Head of caudate nucleus (tissue), 42 donors: ENCODE measurements around the gene RIN1.
"Not testable (repeated sequence)": the region's sequence is repeated elsewhere in the genome, so short reads cannot be mapped to it uniquely, and the experiment has no call there.

Experiments
- DNase-seq, 42 donors: peaks; one replicate each; pipeline versions ENCODE4 v3.0.0 to v3.0.0-alpha.2; 2020 to 2021; ENCODE audit warnings: mixed read lengths in 7 of 42
- intact Hi-C: fragments of 100-400 bp; cut with DNase I; formaldehyde crosslinking; loops from one replicate; pipeline ENCODE4 v1.15.0; 2022

RIN1 gene

DNA sequence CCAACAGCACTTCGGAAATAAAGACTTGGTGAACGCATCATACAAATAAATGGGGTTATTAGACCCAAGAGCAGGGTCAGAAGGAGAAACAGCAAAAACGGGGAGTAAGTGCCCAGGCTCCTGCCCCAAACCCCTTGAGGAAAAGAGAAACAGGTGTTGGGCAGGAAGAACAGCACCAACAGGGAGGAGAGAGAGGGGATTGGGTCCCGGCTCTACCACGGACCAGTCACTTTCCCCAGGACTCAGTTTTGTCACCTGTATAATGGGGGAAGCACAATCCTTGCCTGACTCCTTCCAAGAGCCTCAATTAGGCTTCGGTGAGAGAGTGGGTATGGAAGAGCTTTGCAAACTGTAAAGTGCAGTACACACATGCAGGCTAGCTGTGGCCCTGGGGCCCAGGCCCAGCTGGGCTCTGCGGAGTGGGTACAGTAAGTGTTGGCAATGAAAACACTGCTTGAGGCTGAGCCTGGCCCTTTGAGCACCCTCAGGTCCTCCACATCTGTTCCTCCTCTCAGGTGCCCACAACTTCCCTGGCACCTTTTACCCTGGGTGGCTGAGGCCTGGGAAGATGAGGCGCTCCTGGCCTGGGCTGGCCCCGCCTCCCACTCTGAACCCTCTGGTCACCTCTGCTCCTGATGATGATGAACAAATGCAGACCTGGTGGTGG, 26.4 kb upstream of the RIN1 start:
- intact Hi-C loops, result no loop called here
- no peak for DNase-seq

DNA sequence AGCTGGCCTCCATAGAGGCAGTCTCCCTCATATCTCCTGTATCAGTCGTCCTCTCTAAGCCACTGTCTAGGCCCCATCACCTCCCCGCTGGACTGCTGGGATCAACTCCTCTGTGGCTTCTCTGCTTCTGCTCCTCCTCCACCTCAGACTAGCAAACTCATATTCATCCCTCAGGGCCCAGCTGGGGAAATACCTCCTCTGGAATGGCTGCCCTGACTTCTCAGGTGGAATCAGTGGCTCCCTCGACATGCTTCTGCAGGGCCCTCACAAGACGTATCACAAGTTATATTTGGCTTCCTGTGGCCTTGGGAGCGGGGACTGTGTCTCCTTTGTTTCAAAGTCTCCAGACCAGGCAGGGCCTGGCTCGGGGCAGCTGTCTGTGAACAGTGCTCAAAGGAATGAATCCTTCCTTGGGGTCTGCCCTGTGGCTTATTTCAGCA, 25.3 kb upstream of the RIN1 start:
- intact Hi-C loops, result no loop called here

DNA sequence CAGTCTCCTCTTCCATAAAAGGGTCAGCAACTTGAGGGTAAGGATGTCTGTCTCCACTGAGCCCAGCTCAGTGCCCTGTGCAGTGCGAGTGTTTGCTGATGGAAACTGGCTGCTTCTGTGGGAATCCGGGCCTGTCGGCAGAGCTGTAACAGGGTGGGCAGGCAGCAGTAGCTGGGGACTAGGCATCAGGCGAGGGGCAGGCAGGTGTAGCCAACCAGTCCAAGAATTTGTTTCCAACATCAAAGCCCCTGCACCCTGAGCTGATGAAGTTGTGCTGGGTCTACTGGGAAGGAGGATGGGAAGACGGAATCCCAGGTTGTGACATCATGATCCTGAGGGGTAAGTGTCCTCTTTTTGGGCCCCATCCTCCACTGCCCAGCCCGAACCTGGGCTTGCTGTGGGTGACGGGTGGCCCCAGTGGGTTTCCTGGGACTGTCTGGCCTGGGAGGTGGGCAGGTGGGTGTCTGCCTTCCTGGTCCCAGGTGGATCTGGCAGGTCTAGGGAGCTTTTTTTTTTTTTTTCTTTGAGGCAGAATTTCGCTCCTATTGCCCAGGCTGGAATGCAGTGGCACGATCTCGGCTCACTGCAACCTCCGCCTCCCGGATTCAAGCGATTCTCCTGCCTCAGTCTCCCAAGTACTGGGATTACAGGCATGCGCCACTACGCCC, 24.3 kb upstream of the RIN1 start:
- intact Hi-C loops, result no loop called here
- DNase-seq, result no peak

More for the DNA sequence above, 25.3 kb upstream of the RIN1 start:
- no peak for DNase-seq

DNA sequence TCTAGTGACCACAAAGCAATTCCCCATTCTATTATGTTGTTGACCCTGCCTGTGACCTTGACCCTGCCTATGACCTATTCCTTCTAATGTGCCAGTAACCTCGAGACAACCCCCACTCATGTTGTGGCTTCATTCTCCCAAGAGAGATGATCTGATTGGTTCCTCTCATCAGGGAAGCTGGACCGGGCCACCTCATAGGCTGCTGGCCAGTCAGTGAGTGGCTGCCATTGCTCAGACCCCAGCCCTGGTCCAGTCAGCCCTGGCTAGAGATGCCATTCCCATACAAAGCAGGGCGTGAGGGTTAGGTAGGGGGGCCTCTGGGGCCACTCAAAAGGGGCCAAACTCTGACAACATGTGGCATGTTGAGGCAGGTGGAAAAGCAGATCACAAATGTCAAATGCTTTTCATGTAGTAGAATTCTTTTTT, 23.4 kb upstream of the RIN1 start:
- no peak for DNase-seq
- intact Hi-C loops, result no loop called here

DNA sequence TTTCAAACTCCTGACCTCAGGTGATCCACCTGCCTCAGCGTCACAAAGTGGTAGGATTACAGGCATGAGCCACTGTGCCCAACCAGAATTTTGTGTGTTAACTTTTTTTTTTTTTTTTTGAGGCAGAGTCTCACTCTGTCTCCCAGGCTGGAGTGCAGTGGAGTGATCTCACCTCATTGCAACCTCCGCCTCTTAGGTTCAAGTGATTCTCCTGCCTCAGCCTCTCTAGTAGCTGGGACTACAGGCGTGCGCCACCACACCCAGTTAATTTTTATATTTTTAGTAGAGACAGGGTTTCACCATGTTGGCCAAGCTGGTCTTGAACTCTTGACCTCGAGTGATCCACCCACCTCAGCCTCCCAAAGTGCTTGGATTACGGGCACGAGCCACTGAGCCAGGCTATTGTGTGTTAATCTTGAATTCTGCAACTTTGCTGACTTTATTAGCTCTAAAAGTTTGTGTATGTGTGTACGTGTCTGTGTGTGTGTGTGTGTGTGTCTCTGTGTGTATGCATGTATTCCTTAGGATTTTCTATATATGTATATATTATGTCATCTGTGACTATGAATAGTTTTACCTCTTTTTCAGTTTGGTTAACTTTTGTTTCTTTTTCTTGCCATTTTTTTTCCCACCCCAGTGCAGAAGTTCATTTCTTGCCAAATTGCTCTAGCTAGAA, 14.5 kb upstream of the RIN1 start:
- intact Hi-C loops, DNase-seq: not testable (repeated sequence)

DNA sequence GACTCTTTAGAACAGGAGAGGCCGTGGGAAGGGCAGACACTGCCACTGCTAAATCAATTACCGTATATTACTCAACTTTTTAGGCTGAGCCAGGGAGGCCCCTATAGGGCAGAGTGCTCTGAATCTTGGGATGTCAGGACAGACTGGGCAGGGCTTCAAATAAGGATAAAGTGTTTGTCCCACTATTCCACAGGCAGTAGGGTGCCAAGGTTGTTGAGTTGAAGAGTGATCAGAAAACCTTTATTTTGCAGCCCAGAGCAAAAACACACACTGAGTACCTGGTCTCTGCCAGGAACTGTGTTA, 12.8 kb upstream of the RIN1 start:
- no peak for DNase-seq
- intact Hi-C loops, result no loop called here

DNA sequence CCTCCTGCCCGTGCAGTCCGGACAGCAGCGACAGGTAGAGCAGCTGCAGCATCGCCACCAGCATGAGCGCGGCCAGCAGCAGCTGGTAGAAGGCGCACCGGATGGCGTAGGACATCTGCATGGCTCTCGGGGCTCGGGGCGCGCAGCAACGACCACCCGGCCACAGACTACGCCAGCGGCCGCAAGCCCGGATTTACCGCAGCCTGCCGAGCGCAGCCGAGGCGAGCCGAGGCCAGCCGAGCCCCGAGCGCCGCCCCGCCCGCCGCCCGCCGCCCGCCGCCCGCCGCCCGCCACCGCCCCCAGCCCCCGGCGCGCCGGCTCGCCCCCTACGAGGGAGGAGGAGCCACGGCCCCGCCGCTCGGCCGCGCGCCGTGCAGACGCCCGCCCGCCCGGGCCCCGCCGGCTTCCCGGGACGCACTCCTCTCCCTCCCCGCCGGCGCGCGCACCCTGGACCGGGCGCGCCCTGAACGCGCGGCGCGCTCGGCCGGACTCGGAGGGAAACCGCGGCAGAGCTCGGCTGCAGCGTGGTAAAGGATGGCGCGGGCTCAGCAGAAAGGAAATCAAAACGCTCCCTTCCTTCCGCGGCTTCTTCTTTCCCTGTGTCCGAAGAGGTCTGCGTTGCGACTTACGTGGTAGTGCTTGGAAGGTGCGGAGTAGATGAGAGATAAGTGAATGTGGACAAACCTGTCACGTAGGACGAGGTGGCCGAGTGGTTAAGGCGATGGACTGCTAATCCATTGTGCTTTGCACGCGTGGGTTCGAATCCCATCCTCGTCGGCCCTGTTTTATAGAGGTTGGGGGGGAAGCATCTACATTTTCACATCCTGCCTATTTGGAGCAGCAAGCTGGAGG, 11.4 kb upstream of the RIN1 start, which contains the start of gene B4GAT1:
TSS of gene B4GAT1 (minus strand) at position 205 of the 852 bp plus-strand sequence. CDS start at position 121, 84 bp downstream.
- DNase-seq, result peak; percentile 70 to 95 (median 84)
- intact Hi-C loops, result no loop called here

DNA sequence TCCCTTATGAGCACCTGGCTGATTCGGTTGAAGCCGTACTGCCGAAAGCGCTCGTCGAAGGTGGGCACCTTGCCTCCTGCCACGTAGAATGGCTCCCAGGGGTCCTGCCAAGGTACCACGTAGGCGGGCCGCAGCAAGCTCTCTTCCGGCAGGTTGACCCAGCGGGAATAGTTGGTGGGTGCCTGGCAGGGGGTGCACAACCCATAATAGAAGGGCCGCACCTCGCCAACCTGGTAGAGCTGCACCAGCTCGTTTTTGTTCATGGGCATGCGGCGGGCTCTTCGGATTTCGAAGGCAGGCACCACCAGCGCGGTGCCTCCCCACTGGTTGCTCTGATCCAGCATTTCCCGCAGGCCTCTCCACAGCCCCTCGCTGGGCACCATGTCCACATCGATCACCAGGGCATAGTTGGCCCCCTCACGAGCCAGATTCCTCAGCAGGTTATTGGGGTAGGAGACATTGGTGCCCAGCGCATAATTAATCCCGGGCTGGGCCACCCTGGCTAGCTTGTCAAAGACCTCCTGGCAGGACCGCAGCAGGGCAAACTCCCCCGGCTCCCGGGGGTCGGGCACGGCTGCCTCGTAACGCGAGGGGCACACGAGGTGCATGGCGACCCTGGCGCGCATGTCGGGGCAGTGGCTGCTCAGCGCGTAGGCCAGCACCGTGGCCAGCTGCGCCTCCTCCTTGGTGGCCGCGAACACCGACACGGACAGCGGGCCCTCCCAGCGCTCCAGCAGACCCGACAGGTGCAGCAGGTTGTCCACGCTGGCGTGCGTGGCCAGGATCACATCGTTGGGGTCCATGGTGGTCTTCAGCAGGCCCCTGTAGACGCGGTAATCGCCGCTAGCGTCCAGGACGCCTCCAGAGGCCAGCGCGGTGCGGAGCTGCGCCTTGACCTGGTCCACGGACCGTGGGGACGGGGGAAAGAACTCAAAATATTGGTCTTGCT, 10.5 kb upstream of the RIN1 start:
- DNase-seq, result peak in 2 of 42 donors; percentile 23 to 33
- intact Hi-C loops, result no loop called here

DNA sequence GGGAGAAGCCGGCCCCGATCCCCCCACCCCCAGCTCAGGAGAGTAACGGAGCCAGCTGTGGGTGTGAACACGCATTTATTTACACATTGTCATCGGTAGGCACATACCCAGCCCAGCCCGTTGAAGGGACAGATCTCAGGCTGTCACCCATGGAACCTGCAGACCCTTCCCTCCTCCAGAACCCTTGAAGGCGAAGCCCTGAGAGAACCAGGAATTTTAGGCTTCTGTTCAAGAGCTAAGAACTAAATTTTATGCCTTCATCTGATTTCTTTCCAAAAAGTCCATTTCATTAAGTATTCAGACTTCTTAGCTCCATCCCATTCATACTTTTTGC, 9.0 kb upstream of the RIN1 start:
- no peak for DNase-seq
- intact Hi-C loops, result no loop called here

DNA sequence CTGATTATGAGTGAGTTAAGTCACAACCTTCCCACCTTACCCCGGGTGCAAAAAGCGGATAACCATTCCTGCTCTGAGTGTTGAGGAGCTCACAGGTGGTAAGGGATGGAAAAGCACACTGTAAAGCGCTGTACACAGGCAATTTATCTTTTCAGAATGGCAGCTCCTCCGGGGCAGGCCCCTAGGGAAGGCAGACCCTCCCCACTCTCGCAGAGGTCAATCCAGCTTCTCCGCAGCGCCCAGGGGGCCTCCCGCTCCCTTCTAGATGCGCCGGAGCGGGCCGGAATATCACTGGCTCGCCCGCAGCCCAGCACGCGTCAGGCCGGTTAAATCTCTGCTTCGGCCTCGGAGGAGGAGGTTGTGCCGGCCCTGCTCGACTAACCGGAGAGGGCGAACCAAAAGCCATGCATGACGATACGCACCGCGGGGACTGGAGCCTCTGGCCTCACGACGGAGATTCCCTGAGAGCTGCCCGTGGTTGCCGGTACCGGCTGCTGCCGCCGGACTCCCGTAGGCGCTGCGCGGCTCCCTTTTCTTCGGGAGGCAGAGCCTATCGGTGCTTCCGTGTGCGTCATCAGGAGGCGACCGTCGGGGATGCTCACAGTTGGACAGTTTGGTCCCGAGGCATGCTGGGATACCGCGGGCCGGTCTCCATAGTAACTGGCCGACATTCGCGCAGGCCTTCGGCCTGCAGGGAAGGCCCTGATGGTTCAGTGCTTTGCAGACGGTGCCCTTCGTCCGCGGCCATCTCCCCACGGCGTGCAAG, 8.5 kb upstream of the RIN1 start, which contains the start of gene BRMS1:
TSS of gene BRMS1 (minus strand) at position 555 of the 766 bp plus-strand sequence. CDS start 2,870 bp downstream, outside the sequence.
- peak; percentile 96 to 100 (median 98) for DNase-seq
- intact Hi-C loops, result no loop called here

DNA sequence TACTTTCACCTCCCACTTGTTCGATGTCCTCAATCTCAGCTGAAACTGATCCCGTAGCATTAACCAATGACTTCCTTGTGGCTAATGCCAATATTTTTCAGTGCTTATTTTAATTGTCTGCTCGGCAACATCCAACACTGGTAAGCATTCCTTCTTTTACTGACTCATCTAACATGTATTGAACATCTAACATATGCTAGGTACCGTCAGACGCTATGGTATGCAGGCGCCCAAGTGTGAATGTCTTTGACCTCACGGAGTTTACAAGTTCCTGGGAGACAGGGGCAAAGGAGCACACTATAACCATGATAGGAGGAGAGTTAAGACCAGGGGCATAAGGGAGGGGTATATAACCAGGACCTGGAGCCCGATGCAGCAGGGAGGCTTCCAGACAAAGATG, 6.9 kb upstream of the RIN1 start:
- intact Hi-C loops, result no loop called here
- DNase-seq, result no peak

DNA sequence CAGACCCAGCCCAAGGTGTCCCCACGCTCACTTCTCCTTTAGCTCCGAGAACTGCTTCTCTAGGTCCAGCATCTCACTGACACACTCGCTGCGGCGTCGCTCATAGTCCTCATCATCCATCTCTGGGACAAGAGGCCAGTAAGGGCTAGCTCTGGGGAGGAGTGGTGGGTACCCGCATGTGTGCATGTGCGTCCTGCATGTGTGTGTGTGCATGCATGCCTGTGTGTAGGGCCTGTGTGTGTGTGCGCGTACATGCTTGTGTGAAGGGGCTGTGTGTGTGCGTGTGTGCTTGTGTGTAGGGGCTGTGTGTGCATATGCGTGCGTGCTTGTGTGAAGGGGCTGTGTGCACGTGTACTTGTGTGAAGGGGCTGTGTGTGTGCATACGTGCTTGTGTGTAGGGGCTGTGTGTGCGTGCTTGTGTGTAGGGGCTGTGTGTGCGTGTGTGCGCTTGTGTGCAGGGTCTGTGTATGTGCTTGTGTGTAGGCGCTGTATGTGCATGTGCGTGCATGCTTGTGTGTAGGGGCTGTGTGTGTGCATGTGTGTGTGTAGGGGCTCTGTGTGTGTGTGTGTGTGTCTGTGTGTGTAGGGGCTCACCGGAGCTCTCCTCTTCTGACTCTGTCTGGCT, 5.4 kb upstream of the RIN1 start:
- intact Hi-C loops, result no loop called here
- DNase-seq, result no peak

DNA sequence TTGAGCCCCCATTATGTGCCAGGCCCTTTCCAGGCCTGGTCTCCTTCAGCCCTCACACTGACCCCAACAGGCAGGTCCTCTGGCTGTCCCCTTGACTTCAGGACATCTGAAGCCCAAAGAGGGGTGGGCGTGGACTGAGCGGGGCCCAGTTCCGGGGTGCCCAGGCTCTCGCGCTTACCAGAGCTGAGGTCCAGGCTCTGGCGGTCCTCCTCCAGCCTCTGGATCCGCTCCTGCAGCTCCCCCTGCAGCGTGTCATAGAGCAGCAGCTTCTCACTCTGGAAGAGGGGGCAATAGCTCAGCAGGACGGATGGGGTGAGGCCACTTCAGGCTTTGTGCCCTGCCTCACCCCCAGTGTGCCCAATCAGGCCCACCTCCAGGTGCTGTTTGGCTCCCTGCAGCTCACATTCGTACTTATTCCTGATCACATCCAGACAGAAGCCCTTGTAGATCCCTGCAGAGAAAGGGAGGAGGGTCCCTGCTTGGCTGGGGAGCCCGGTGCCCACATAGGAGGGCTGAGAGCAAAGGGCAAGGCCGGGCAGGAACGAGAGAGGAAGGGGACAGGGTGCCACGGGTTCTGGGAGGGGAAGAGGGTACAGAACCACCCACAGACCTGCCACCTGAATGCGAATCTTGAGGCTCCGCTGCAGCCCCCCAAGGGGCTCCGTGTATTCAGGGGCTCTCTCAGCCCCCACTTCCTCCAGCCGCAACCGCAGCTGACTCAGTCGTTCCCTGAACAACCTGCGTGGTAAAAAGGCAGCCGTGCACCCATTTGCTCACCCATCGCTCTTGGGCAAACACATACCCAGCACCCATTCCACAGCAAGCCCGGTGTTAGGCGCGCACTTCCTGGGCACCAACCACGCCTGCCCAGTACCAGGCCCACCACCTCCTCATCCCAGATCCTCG, 4.6 kb upstream of the RIN1 start:
- intact Hi-C loops, result no loop called here
- DNase-seq, result no peak

DNA sequence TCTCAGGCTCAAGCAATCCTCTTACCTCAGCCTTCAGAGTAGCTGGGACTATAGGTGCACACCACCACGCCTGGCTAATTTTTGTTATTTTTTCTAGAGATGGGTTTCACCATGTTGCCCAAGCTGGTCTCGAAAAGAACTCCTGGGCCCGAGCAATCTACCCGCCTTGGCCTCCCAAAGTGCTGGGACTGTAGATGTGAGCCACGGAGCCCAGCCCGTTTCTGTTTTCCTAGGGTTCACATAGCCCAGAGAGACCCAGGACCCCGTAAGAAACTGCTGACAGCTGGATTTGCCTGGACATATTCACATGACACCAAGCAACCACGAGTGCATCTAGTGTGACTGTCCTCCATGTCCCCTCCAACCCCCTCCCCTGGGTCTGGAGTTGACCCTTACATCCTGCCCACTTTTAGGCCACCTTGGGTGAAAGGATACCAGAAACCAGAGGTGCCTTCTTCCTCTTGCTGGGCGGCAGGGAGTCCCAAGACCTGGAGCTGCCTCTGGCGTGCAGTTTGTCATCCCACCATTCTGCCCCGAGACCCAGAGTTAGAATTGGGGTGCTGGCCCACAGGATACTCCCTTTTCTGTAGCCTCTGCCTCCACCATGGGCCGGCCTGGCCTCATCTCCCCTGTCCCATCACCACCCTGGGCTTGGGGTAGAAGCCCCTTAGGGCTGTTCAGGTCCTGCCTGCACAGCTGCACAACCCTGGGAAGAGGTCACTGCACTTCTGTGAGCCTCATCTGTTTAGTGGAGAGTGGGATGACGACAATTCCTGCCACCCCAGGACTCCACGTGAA, 3.7 kb upstream of the RIN1 start:
- DNase-seq, result no peak
- intact Hi-C loops, result no loop called here

DNA sequence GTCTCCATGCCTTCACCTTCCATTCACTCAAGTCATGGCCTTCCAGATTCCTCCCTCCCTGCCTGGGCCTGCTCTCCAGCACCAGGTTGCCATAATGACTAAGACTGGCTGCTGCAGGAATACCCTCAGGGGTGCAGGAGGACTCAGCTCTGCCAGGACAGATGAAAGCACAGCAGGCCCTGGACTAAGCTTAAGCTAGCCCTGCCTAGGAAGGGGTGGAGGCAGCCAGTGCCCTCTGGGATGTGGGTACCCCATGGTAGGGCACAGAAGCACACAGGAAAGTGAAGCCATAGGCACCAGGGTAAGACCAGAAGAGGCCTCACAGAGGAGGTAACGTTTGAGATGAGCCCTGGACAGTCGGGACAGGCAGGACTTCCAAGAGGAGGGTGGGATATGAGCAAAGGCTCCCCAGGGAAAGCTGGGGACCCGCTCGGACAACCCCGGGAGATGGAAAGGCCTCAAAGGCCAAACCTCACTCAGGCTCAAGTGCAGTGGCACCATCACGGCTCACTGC, 3.0 kb upstream of the RIN1 start:
- no peak for DNase-seq
- intact Hi-C loops, result no loop called here
